Activated T-cell treated with anti-CD3 and anti-CD28 coated beads, Interleukin-2, amount 50 U/mL, for 24 hours (primary cell): ENCODE measurements around the gene TMOD2.
"Not testable (repeated sequence)": the region's sequence is repeated elsewhere in the genome, so short reads cannot be mapped to it uniquely, and the experiment has no call there.

Source experiments
- DNase-seq: peaks from one replicate; pipeline ENCODE4 v3.0.0-alpha.2; 2020
- H3K27ac Mint-ChIP-seq: 2 replicates; pipeline ENCODE4 v1.8.0; 2020; ENCODE audit warnings: mild to moderate bottlenecking, mixed read lengths
- H3K27me3 Mint-ChIP-seq: 2 replicates; pipeline ENCODE4 v1.8.0; 2020; ENCODE audit warnings: mixed read lengths
- H3K36me3 Mint-ChIP-seq: 2 replicates; pipeline ENCODE4 v1.8.0; 2020; ENCODE audit warnings: low read depth, mixed read lengths
- H3K4me1 Mint-ChIP-seq: 2 replicates; pipeline ENCODE4 v1.8.0; 2020; ENCODE audit warnings: low read depth, mixed read lengths
- H3K4me3 Mint-ChIP-seq: 2 replicates; pipeline ENCODE4 v1.8.0; 2020; ENCODE audit warnings: mild to moderate bottlenecking, moderate library complexity, mixed read lengths
- H3K9me3 Mint-ChIP-seq: 2 replicates; pipeline ENCODE4 v1.8.0; 2020; ENCODE audit warnings: mixed read lengths

The TMOD2 gene

DNA sequence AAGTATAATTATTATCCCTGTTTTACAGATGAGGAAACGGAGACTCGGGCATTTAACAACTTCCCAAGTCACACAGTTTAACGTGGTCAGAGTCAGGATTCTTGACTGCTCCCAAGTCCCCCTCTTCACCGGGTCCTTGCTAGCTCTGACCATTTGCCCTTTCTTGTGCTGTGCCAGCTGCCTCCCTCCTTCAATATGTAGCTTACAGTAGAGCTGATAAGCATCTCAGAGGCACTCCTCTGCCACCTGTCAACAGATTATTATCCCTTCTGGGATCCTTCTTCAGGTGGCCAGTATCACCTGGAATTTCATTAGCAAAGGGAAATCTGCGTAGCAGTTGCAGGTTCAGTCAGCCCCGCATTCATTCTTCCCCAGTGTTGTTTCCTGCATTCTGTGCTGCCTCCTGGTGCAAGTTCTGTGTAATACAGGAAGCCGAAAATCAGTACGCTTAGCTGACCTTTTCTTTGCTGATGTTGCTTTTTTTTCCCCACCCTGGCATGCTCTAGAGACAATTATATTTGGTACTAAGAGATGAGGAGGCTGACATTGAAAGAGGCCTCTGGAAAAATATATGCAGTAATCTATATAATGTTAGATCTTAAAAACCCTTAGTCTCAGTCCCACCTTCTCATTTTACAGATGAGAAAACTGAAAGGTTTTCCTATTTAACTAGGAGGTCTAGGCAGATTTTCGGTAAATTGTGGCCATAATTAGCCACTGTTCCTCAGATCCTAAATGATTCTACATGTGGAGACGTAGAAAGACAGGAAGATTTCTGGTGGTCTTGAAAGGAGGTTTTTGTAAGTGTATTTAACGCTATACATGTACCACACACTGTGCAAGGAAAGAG is 24.8 kb downstream of the TMOD2 start:
- H3K9me3 Mint-ChIP-seq, result no peaks in the 10 kb centered on the region
- peak; percentile 45 for DNase-seq
- H3K36me3 Mint-ChIP-seq, result peaks cover 38% of the 10 kb centered on the region
- H3K4me3 Mint-ChIP-seq, result no peak overlapping the region
- peaks cover 6% of the 10 kb centered on the region for H3K4me1 Mint-ChIP-seq
- no peak overlapping the region for H3K27ac Mint-ChIP-seq
- no peaks in the 10 kb centered on the region for H3K27me3 Mint-ChIP-seq

DNA sequence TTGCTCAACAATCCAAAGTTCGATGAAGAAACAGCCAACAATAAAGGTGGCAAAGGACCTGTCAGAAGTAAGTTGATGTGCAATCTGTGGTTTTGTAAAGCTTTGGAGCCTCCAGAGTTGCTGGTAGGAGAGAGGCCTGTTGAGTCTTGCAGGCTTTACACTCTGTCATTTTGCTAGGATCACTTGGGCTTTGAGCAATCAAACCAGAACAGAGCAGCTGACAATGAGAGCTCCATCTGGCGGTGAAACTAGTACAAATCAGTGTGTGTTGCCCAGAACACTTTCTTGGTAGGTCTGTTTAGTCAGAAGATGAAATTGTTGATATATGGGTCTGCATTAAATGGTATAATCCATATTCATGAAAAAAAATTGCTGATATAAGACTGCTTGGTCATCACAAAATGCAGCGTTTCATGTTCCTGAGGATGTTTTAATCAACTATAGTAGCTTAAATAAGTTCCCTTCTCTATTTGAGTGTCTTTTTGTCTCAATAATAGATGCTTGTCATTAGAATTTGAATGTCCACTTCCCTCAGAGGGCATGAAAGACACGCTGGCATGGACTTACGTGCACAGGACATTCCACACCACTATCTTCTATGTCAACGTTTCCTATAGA is 25.7 kb downstream of the TMOD2 start:
- H3K9me3 Mint-ChIP-seq, result no peaks in the 10 kb centered on the region
- peak; percentile 50 for DNase-seq
- no peaks in the 10 kb centered on the region for H3K27me3 Mint-ChIP-seq
- H3K4me1 Mint-ChIP-seq, result peaks cover 6% of the 10 kb centered on the region
- H3K27ac Mint-ChIP-seq, result no peak overlapping the region
- no peak overlapping the region for H3K4me3 Mint-ChIP-seq
- peaks cover 47% of the 10 kb centered on the region for H3K36me3 Mint-ChIP-seq

DNA sequence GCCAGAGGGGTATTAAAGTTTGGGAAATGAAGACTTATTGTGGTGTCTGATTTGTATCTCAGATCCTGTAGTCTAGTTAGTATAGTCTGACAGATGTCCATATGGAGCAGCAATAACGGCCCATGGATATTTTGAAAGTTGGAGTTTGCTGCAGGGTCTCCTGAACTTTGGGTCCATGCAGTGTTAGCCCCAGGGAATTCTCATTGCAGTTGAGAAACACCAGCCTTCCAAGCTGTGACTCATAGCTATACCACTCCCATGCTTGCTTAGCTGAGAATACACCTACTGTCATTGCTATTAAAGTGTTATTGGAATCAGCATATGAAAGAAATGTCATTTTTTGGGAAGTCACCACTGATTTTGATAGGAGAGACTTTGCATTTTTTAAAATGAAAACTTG is 29.2 kb downstream of the TMOD2 start:
- no peaks in the 10 kb centered on the region for H3K9me3 Mint-ChIP-seq
- H3K27ac Mint-ChIP-seq, result no peak overlapping the region
- H3K4me3 Mint-ChIP-seq, result no peak overlapping the region
- H3K36me3 Mint-ChIP-seq, result peaks cover 56% of the 10 kb centered on the region
- peaks cover 6% of the 10 kb centered on the region for H3K4me1 Mint-ChIP-seq
- DNase-seq, result no peak
- no peaks in the 10 kb centered on the region for H3K27me3 Mint-ChIP-seq

DNA sequence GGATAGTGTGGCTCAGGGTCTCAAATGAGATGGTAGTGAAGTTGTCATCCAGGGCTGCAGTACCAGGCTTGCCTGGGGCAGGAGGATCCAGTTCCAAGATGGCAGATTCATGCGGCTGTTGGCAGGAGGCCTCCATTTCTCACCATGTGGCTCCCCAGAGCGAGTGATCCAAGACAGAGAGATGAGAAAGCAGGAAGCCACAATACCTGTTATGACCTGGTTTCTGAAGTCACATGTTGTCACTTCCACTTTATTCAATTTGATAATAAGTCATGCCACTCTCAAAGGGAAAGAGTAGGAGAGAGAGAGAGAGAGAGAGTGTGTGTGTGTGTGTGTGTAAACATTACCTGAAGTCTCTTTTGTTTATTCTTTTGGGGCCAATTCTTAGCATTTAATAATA is 30.1 kb downstream of the TMOD2 start:
- Mint-ChIP-seq H3K27ac (no peak overlapping the region), H3K4me3 (no peak overlapping the region), H3K36me3 (peaks cover 57% of the 10 kb centered on the region), H3K9me3 (no peaks in the 10 kb centered on the region), H3K27me3 (no peaks in the 10 kb centered on the region), H3K4me1 (no peaks in the 10 kb centered on the region)
- no peak for DNase-seq

DNA sequence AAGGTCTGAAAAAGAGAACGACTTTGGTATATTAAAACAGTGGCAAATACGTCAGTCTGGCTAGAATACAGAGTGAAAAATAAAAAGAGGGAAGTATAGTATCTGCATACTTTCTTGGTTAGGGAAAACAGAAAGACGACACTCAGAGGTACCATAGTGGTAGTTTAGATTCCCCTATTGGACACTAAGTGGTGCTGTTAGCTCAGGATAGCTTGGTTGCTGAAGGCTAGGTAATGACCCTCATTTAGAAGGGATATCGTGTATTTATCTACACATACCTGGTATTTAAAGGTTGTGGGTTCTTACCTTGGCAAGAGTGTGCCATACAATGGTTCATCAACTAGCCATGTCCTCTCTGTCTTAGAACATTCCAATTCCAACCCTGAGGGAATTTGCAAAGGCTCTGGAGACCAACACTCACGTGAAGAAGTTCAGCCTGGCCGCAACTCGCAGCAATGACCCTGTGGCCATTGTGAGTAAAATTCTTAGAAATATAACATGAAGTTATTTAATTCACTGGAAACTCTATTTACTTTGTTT is 31.0 kb downstream of the TMOD2 start:
- Mint-ChIP-seq H3K4me3 (no peak overlapping the region), H3K9me3 (no peaks in the 10 kb centered on the region), H3K27me3 (no peaks in the 10 kb centered on the region), H3K4me1 (no peaks in the 10 kb centered on the region), H3K27ac (no peak overlapping the region), H3K36me3 (peaks cover 53% of the 10 kb centered on the region)
- DNase-seq, result no peak

DNA sequence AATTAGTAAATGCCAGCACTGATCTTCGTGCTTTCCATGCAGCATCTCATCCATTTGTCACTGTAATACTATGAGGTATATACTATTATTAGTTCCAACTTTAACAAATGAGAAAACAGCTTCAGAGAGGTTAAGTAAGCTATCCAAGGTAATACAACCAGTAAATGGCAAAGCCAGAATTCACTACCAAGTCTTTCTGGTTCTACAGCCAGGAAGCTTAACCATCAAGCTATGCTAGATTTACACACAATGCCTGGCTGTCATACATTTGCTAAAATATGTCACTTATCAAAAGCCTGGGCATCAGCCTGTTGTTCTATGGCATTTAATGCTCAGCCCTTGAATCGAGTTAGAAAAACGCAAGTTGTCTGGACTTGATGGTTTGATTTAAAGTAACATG is 32.6 kb downstream of the TMOD2 start:
- H3K36me3 Mint-ChIP-seq, result peaks cover 55% of the 10 kb centered on the region
- H3K27me3 Mint-ChIP-seq, result no peaks in the 10 kb centered on the region
- no peak for DNase-seq
- H3K9me3 Mint-ChIP-seq, result no peaks in the 10 kb centered on the region
- H3K4me3 Mint-ChIP-seq, result no peak overlapping the region
- no peak overlapping the region for H3K27ac Mint-ChIP-seq
- no peaks in the 10 kb centered on the region for H3K4me1 Mint-ChIP-seq

DNA sequence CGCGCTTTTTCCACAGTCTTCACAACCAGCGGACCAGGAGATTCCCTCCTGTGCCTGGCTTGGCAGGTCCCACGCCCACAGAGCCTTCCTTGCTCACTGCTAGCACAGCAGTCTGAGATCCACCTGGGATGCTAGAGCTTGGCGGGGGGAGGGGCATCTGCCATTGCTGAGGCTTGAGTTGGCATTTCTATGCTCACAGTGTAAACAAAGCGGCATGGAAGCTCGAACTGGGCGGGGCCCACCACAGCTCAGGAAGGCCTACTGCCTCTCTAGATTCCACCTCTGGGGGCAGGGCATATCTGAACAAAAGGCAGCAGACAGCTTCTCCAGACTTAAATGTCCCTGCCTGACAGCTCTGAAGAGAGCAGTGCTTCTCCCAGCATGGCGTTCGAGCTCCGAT is 35.7 kb downstream of the TMOD2 start:
- not testable (repeated sequence) for H3K4me1 Mint-ChIP-seq, H3K27me3 Mint-ChIP-seq, DNase-seq, H3K9me3 Mint-ChIP-seq, H3K4me3 Mint-ChIP-seq, H3K27ac Mint-ChIP-seq
- peaks cover 33% of the 10 kb centered on the region for H3K36me3 Mint-ChIP-seq

DNA sequence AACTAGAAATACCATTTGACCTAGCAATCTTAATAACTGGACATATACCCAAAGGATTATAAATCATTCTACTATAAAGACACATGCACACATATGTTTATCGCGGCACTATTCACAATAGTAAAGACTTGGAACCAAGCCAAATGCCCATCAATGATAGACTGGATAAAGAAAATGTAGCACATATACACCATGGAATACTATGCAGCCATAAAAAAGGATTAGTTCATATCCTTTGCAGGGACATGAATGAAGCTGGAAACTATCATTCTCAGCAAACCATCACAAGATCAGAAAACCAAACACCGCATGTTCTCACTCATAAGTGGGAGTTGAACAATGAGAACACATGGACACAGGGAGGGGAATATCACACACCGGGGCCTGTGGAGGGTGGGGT is 41.1 kb downstream of the TMOD2 start:
- not testable (repeated sequence) for H3K36me3 Mint-ChIP-seq, H3K27me3 Mint-ChIP-seq, H3K27ac Mint-ChIP-seq, H3K4me1 Mint-ChIP-seq, H3K4me3 Mint-ChIP-seq, DNase-seq, H3K9me3 Mint-ChIP-seq

DNA sequence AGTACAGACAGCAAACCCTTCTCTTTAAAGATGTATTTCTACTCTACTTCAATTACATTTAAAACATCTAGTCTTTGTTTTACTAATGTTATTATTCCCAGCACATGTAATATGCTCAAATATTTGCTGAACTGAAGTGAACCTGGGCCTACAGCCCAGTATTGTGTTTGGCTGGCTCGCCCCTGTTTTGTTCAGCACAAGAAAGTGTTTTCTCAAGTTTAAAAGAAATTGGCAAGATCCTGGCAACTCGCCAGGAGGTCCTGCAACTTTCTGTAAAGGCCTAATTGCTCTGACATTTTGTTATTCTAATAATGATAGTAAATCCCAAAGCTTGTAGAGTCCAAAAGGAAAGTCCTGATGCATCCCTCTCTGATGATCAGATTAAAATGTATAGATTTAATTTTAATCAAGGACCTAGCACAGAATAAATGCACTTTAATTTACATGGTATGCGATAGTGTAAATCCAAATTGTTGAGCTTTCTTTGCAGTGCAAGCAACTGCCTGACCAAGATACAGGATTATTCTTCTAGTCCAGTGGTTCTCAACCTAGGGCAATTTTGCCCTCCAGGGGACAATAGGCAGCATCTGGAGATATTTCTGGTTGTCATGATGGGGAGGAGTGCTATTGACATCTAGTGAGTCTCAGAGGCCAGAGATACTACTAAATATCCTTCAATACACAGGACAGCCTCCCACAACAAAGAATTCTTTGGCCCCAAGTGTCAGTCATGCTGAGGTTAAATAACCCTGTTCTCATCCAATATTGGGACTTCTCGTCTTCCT is 42.3 kb downstream of the TMOD2 start:
- no peaks in the 10 kb centered on the region for H3K27me3 Mint-ChIP-seq
- peaks cover 6% of the 10 kb centered on the region for H3K36me3 Mint-ChIP-seq

DNA sequence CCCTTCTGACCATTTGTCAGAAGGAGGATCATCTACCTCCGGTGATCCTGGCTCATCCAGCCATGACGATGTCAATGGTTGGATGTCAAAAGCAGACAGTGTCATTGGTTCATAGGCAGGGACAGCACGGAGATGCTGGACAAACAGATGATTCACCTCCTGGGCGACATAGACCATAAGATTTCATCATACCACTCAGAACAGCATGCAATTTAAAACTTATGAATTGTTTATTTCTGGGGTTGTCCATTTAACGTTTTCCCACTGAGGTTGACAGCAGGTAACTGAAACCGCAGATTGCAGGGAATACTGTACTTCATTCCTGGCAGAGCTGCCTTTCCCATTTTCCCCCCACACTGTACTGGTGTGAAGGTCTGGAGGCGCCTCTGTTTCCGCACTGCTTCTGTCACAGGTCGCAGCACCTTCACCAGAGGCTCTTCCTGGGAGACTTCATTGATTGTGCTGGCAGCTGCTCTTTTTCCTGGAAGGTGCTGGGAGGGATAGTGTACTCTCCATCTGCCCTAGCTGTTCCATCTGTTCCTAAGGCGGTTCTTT is 45.5 kb downstream of the TMOD2 start:
- Mint-ChIP-seq H3K9me3 (no peaks in the 10 kb centered on the region), H3K4me1 (no peaks in the 10 kb centered on the region), H3K4me3 (no peak overlapping the region), H3K27ac (no peak overlapping the region), H3K36me3 (peaks cover 19% of the 10 kb centered on the region), H3K27me3 (no peaks in the 10 kb centered on the region)
- DNase-seq, result no peak

More for the DNA sequence above, 42.3 kb downstream of the TMOD2 start:
- DNase-seq, result no peak
- Mint-ChIP-seq H3K4me1 (no peaks in the 10 kb centered on the region), H3K9me3 (no peaks in the 10 kb centered on the region), H3K4me3 (no peak overlapping the region), H3K27ac (no peak overlapping the region)

DNA sequence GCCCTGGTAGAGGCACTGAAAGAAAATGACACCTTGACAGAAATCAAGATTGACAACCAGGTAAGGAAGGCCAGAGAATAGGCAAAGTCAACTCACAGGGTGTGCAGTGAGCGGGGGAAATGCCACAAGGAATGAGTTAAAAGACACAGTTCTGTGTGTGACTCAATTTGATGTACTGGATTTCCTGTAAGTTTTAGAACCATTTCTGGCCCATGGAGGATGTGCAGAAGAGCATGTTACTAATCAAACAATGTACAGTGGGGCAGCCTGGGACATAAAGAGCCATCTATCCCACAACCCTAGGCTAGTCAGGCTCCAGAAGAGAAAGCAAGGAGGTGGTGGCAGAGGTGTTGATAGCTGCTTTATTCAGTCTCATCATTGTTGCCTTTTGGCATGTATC is 46.9 kb downstream of the TMOD2 start:
- no peak overlapping the region for H3K27ac Mint-ChIP-seq
- H3K27me3 Mint-ChIP-seq, result no peaks in the 10 kb centered on the region
- no peak overlapping the region for H3K4me3 Mint-ChIP-seq
- no peak for DNase-seq
- peaks cover 19% of the 10 kb centered on the region for H3K36me3 Mint-ChIP-seq
- no peaks in the 10 kb centered on the region for H3K9me3 Mint-ChIP-seq
- no peaks in the 10 kb centered on the region for H3K4me1 Mint-ChIP-seq

DNA sequence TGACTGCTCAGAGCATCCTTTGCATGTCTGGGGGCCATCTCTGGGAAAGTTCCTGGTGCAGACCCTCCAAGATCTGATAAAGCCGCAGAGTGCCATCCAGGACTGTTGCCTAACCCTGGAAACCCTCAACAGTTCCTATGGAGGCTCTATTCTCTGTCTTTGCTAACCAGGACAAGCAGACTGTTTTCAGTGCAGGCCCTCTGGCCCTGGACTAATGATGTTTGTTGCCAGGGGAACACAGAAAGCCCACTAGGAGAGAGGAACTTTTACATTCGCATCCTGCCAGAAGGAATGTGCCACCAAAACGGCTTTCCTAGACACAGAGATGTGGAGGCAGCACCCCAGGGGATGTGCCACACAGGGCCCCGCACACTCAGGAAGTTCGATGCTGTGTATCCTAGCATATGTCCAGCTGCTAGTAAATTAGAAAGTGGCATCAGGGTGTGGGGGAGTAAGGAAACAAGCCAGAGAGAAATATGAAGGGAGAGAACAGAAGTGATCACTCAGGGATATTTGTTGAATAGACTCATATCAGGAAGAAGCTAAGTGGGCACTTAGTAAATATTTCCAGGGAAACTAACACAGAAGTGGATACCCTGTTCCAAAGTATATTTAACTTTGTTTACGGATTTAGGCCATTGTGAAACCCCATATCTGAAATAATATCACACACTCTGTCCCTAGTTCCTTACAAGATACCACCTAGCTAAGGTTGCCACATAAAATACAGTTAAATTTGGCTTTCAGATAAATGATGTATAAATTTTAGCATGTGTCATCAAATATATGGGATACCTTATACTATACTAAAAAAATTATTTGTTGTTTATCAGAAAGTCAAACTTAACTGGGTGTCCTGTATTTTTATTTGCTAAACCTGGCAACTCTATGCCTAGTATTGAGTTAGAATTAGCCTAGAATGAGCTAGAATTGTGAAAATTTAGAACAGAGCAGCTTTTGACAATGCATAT is 48.2 kb downstream of the TMOD2 start:
- H3K27ac Mint-ChIP-seq, result no peak overlapping the region
- no peaks in the 10 kb centered on the region for H3K4me1 Mint-ChIP-seq
- H3K36me3 Mint-ChIP-seq, result peaks cover 21% of the 10 kb centered on the region
- no peaks in the 10 kb centered on the region for H3K27me3 Mint-ChIP-seq
- H3K9me3 Mint-ChIP-seq, result no peaks in the 10 kb centered on the region
- no peak overlapping the region for H3K4me3 Mint-ChIP-seq
- DNase-seq, result no peak

DNA sequence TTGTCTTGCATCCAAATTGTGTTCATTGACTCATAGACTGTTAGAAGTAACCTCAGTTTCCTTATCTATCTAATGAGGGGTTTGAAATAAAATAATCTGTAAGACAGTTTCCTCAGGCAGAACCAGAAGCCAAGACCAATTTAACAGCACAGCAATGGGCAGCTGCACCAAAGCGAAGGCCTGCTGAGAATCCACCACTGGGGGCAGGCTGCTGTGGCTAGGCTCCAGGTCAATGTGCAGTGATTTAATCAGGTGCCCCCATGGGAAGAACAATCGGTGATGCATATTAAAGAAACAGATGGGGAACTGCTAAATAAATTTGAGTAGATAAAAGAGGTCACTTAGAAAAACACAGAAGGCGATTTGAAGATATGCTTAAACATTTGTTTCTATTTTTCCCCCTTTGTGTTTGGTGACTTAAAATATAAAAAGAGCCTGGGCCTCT is 50.0 kb downstream of the TMOD2 start:
- Mint-ChIP-seq H3K9me3 (no peaks in the 10 kb centered on the region), H3K4me3 (no peak overlapping the region), H3K36me3 (peaks cover 24% of the 10 kb centered on the region), H3K4me1 (no peaks in the 10 kb centered on the region), H3K27me3 (no peaks in the 10 kb centered on the region), H3K27ac (no peak overlapping the region)
- no peak for DNase-seq
